Activated CD4-positive, alpha-beta T cell treated with anti-CD3 and anti-CD28 coated beads, Interleukin-2, Interleukin-6, amounts not matched to agents 100 ng/mL and 50 ng/mL, durations not matched to agents 16 hours and 8 hours (primary cell): ENCODE measurements around the gene FOLH1.
"Not testable (repeated sequence)": the region's sequence is repeated elsewhere in the genome, so short reads cannot be mapped to it uniquely, and the experiment has no call there.

Experiments
- DNase-seq: peaks from one replicate; pipeline ENCODE4 v3.0.0-alpha.2; 2020

FOLH1 gene

GRCh38 chr11:49175378-49175777, 33.0 kb downstream of the FOLH1 start:
- not testable (repeated sequence) for DNase-seq

GRCh38 chr11:49174691-49175366, 33.6 kb downstream of the FOLH1 start:
- not testable (repeated sequence) for DNase-seq

DNA sequence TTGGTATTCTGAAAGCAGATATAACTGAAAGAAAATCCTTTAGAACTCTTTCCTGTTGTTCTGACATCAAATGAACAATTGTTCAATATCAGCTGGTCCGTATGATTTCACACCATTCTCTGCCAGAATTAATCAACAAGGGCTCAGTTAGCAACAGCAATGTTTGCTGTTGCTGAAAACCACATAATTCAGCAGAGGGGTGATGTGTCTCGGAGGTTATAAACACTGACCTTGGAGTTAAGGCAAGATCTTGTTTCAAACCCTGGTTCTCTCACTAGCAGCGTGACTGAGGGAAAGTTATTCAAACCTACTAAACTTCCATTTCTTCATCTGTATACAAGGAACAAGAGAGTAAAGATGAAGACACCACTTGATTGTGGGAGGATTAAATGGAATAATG, 36.8 kb downstream of the FOLH1 start:
- not testable (repeated sequence) for DNase-seq

DNA sequence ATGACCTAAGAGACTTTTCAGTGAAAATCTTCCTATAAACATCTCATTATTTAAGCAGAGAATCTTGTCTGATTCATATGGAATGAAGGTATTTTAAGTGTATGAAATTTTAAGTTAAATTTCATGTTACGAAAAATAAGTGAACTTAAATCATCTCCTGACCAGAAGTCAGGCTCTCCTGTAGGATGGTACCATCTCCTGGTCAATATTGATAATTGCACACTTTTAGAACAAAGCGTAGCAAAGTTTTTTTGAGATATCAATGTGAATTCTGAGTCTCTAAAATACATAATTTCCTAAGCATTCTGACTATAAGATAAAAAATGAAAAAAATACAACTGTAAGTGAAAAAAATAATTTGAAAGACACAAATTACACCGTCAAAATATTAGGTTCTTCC, 38.8 kb downstream of the FOLH1 start:
- not testable (repeated sequence) for DNase-seq

DNA sequence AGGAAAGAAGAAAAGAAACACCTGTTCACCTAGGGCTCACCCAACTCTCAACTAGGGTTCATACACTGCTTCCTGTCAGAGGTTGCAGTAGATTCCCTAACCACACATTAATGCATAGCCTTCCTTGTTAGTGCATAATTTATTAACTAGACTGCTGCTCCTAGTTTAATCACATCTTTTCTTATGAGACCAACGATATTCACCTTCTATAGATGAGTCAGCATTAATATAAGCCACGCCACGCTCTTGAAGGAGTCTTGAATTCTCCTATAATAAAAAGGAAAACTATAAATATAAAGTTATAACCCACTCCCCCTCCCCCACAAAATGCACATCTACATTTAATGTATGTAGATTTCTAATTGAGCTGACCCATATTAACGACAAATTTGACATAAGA, 39.4 kb downstream of the FOLH1 start:
- DNase-seq = not testable (repeated sequence)

DNA sequence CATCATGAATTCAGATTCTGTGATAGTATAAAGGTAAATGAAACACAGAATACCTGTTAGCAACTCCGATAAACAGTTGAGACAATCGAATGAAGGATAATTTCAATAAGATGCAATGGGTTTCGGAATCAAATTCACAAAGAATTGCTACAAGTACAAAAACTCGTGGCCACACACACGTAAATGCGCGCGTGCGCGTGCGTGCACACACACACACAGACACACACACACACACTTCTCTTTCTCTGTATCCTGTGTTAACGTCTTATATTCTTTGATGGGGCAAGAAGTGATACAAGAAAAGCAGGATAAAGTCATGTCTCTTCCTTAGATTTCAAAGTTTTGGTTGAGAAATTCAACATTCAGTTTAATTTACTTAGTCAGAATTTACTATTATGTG, 57.2 kb downstream of the FOLH1 start:
- DNase-seq = no peak

DNA sequence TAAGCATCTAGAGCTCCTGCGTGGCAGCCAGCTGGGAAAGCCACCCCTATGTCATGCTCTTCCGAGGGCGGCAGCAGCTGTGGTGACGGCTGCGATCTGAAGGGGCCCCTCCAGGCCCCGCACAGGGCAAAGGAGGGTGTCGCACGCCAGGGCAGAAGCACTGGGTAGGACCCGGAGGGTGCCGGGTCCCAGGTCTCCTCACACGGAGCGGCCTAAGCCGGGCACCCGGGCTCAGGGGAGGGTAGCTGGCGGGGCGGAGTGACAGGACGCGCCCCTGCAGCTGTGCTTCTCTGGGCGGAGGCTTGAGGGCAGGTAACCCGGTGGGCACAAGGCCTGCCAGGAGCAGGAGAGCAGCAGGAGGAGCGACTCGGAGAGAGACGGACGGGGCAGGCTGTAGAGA, 106.0 kb downstream of the FOLH1 start:
- DNase-seq = not testable (repeated sequence)
